HG02870 (cell line): Measurements from ENCODE around the gene STK25.
A peak's percentile ranks its signal among the peaks of the same experiment; 100 is the strongest.
"Not testable (repeated sequence)": the region's sequence is repeated elsewhere in the genome, so short reads cannot be mapped to it uniquely, and the experiment has no call there.

Source experiments
- ATAC-seq: cut with Tn5 transposase; IDR thresholded peaks from one replicate; pipeline ENCODE4 v1.9.1; 2021; ENCODE audit warnings: mild to moderate bottlenecking, moderate library complexity; ENCODE audit not compliant: unreplicated experiment

The STK25 gene

DNA sequence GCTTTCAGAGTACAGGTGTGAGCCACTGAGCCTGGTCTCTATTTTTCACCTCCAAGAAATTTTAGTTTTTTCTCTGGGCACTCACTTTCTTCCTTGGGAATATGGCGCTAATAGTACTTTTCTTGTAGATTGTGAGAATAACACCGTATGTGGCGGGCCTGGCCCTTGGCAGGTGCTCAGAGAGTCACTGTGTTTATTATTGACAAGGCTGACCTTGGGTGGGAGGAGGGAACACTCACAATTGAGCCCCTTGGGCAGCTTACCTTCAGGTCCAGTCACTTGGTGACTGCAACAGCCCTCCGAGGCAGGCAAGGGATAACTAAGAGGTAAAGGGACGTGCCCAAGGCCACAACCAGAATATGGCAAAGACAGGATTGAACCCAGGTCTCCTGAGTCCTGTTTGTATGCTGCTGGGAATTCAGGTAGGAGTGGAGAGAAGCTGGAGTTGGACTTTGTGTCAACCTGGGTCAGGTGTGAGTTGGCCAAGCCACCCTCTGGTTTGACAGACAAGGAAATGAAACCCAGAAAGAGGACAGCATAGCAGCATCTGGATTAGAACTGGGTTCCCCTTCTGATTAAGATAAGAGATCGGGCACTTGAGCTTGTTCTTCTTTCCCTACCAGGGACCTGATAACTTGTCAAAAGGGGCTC, 2.8 kb upstream of the STK25 start:
- ATAC-seq: no peak

- ATAC-seq: no peak
Observed at GRCh38 chr2:241509155-241509784, 886 bp upstream of the STK25 start.

GRCh38 chr2:241507430-241508239, 749 bp downstream of the STK25 start:
- peak; percentile 13 for ATAC-seq

DNA sequence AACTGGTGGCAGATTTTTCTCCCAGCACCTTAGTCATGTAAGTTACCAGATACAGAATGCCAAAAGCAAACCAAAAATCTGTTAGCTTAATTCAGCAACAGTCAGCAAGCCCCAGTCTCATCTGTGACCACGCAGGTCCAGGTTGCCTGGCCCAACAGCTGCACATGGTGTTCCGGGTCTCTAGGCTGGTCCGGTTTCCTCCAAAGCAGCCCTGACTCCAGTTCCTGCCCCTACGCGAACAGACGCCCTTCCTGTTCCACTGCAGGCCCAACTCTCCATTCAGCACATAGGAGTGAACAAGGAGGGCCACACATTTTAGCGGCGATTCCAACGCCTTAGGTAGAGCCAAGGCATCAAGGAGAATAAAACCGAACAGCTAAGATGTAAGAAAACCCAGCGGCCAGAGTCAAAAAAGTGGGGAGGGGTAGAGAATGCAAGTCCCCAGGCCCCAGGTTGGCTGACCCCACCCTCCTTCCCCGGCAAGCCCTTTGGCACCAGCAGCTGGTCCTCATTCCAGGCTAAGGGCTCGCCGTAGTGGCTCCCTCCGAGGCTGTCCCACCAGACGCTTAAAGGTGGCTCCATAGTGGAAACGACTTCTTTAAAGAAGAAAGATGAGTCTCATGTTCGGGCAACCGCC, 1.5 kb downstream of the STK25 start:
- ATAC-seq: no peak

DNA sequence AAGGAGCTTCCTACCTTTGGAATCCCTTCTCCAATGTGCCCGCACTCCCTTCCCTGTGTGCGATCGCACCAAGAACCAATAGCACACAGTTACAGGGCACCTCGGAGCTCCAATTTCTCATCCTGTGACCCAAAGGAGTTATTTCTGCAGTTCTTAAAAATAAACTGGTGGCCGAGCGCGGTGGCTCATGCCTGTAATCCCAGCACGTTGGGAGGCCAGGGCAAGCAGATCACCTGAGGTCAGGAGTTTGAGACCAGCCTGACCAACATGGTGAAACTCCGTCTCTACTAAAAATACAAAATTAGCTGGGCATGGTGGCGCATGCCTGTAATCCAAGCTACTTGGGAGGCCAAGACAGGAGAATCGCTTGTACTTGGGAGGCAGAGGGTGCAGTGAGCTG, 2.1 kb downstream of the STK25 start:
- ATAC-seq: not testable (repeated sequence)

DNA sequence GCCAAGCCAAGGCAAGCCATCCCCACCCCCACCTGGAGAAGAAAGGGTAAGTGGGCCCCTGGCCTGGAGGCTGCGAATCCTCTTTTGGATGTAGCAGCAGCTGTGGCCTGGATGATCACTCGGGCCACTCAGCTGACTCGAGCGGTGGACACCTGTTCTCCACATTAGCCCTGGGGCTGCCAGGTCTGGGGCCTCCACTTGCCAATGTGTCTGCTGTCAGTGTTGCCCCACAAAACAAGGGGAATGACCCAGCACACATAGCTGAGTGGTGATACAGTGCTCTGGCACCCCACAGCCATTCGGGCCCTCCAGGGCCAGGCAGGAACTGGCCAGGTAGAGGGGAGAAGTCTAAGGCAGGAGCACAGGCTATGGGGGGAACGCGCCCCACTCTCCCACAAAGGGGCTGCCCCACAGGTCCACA, 2.6 kb downstream of the STK25 start:
- ATAC-seq: no peak

- ATAC-seq: no peak
Observed at GRCh38 chr2:241505086-241505780, 3.2 kb downstream of the STK25 start.

- no peak for ATAC-seq
Observed at GRCh38 chr2:241503776-241504392, 4.5 kb downstream of the STK25 start.

DNA sequence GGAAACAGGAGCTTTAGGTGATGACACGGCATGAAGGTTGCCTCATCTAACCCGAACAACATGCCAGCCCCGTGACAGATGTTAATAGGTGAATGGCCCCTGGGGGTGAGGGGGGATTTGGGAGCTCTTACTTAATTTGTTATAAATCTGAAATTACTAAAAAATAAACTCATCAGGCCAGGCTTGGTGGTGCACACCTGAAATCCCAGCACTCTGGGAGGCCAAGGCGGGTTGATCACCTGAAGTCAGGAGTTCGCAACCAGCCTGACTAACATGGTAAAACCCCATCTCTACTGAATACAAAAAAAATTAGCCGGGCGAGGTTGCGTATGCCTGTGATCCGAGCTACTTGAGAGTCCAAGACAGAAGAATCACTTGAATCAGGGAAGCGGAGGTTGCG, 6.1 kb downstream of the STK25 start:
- no peak for ATAC-seq

DNA sequence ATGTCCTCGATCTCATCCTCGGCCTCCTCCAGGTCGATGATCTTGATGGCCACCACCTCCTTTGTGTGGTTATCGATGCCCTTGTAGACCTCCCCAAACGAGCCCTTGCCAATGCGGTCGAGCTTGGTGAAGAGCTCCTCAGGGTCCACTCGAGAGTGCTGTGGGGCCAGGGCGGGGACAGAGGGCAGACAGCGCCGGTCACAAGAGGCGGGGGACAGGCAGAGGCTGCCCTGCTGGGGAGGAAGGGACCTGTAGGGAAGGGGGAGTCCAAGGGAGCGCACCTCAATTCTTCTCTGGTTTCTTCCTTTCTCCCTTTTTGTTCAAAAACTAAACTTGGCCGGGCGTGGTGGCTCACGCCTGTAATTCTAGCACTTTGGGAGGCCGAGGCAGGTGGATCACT, 6.8 kb downstream of the STK25 start:
- no peak for ATAC-seq

DNA sequence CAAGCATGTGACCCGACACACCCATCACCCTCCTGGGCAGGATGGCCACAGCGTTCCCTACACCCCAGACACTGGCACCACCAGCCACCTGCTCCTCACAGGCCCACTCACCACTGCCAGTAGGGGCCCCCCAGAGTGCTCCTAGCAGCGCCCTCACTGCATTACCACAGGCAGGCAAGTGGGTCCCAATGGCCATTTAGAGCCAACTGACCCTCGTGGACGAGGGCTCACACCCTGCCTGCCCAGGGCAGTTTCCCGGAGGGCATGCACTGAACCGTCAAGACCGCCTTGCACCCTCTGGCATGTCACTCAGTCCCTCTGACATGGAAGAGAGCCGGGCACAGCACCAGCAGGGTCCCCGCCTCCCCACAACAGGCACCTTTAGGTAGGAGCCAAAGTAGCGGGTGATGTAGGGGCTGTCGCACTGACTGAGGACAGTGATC, 7.3 kb downstream of the STK25 start:
- no peak for ATAC-seq

DNA sequence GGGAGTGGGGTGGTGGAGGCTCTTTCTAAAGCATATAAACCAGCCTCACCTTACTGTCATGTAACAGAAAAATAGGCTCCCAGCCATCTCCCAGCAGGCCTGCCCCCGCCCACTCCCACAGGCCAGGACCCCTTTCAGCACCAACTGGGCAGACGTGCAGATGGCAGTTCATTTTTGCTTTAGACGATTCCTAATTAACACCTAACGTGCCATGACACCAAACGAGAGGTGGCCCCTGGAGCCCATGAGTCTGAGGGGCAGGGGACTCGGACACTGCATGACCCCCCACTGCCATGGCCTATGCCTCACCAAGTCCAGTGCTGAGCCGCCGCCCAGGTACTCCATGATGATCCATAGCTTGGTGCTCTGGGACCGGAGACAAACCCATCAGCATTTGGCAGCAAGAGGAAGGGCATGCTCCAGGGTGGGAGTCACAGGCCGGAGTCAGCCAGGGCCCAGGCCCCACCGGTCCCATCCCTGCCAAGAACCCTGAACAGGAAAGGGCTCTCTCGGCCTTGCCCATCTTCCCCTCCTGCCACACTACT, 7.9 kb downstream of the STK25 start:
- no peak for ATAC-seq

GRCh38 chr2:241500016-241500415, 8.4 kb downstream of the STK25 start:
- ATAC-seq: no peak

GRCh38 chr2:241499146-241499965, 9.0 kb downstream of the STK25 start:
- no peak for ATAC-seq

DNA sequence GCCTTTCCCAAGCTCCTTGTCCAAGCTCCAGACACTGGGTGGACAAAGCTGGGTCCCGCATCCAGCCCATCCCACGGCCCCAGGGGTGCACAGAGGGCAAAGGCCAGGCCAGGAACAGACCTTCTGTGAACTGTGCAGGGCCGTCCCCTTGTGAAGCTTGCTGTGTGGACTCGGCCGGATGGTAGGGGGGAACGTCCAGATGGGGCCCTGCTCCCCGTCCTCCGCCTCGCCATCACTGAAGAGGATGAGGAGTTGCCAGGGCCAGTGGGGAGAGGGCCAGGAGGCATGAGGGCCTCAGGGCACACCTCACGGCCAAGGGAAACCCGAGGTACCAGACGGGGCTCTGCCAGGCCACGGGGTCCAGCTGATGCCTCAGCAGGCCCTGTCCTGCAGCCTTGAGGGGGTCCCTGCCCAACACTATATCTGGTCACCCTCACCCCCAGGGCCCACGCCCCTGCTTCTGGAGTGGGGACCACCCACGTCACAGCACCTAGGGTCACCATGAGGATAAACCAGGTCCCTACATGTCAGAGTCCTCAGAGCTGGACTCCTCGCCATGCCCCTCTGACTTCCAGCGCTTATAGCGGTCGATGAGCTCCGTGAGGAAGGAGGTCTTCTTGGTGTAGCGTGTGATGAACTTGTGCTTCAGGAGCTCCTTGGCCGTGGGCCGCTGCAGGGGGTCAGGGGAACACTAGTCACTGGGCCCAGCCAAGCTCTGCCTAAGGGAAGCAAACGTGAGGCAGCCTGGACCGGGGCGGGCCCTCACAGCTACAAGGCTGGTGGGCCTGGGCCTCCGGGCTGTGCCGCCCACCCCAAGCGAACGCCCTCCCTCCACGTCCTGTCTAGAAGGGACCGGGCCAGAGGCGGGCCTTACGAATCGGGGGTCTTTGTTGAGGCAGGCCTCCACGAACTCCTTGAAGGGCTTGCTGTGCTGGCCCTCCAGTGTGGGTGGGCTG, 10.0 kb downstream of the STK25 start:
- no peak for ATAC-seq

GRCh38 chr2:241496904-241497877, 11.2 kb downstream of the STK25 start:
- no peak for ATAC-seq
